ENCODE measurements around the gene GPC3. TPM values are rescaled to one million over a fixed set of nuclear protein-coding genes. Genes with fewer than 3 reads are reported as not detected.

The GPC3 gene
- total and polyA plus RNA-seq, 2 donors (not counting 3 experiments of a cell fraction or from before 2014, with no cell fraction given): not detected

DNA sequence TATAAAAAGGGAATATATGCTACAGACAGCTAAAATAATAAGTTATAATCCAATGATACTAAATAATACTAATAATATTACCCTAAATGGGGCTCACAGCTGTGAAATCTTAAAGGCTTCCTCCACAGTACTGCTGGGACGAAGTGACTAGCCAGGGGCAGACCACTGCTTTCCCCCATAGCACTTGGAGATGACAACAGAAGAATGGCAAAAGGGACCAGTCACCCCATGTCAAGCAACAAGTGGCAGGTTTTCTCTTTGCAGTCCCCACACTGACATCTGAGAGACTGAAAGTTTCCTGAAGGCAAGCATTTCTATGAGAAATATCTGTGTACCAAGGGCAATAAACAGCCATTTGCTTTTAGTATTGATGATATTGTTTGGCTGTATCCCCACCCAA lies 396.6 kb downstream of the GPC3 start:
- Histone ChIP-seq H3K27me3 (ENCODE audit: control insufficient read depth in 2 of 2, insufficient read depth in 2 of 2, low read length in 2 of 2) (no peaks in the 10 kb centered on the region), H3K4me3 (replicated peaks in 1 of 3; ENCODE audit: insufficient read depth in 1 of 3, low read depth in 1 of 3, low read length in 3 of 3) (no peak overlapping the region), H3K27ac (ENCODE audit: insufficient read depth, low read depth, low read length) (no peak overlapping the region), H3K4me1 (ENCODE audit: control insufficient read depth, extremely low read depth, insufficient read depth, low read length) (no peaks in the 10 kb centered on the region), H3K79me2 (ENCODE audit: control insufficient read depth, insufficient read depth, low read length) (no peaks in the 10 kb centered on the region), H3K9me3 (replicated peaks; ENCODE audit: control insufficient read depth, insufficient read depth, low read length) (no peaks in the 10 kb centered on the region), H3K36me3 (ENCODE audit: control insufficient read depth in 2 of 2, extremely low read depth in 1 of 2, insufficient read depth in 2 of 2, low read length in 2 of 2) (no peaks in the 10 kb centered on the region), H3K4me2 (ENCODE audit: insufficient read depth, low read length) (no peak overlapping the region), H2AFZ (ENCODE audit: low read depth, low read length) (no peak overlapping the region), H4K20me1 (replicated peaks; ENCODE audit: control insufficient read depth, extremely low read depth, insufficient read depth, low read length) (no peaks in the 10 kb centered on the region), H3K9me1 (replicated peaks; ENCODE audit: control insufficient read depth, extremely low read depth, insufficient read depth, low read length) (no peaks in the 10 kb centered on the region), H3K9ac (replicated peaks; ENCODE audit: extremely low read depth, insufficient read depth, low read length) (no peak overlapping the region)
- no peak for TF ChIP-seq JUN (IDR thresholded peaks at IDR 0.05; ENCODE audit: borderline replicate concordance, insufficient read depth, insufficient read length, low read depth)
- TF ChIP-seq POLR2AphosphoS5 (IDR thresholded peaks at IDR 0.05; ENCODE audit: insufficient read depth, low read depth, low read length): no peak
- TF ChIP-seq FOS (IDR thresholded peaks at IDR 0.05; ENCODE audit: borderline replicate concordance, insufficient read depth, low read length): no peak
- TF ChIP-seq GATA2 (IDR thresholded peaks at IDR 0.05; ENCODE audit: insufficient read depth, insufficient read length, low read depth, low read length): no peak
- no TSS peak for BruUV-seq (replicated peaks)
- FAIRE-seq (no peak), DNase-seq (ENCODE audit: low read depth, low spot score) (no peak)
- ChIA-PET CTCF (no interaction called here), POLR2A (no interaction called here)
- intact Hi-C loops (cut with micrococcal nuclease): no loop called here
- dilution Hi-C loops (cut with MboI; ENCODE audit: extremely low pct_ligation_motif_present, low sequenced_read_pairs): no loop called here

DNA sequence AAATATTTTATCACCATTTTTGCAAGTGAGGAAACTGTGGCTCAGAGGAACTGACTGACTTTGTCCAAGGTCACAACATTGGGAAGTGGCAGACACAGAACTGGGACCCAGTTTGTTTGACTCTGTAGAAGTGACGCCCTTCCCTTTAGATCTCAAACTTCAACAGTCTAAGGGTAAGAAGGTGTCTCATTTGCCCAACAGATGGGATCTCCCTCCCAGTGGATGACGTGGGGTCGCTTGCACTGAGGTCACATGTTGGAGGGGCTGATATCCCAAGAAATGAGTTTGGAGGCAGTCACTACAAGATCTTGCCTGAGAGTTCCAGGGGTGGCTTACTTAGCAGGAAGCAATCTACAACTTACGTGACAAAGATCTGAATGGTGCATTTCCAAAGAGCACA lies 397.6 kb downstream of the GPC3 start:
- FAIRE-seq: no peak
- Histone ChIP-seq H3K27ac (ENCODE audit: insufficient read depth, low read depth, low read length) (no peak overlapping the region), H3K4me3 (replicated peaks in 1 of 3; ENCODE audit: insufficient read depth in 1 of 3, low read depth in 1 of 3, low read length in 3 of 3) (no peak overlapping the region), H3K9me3 (replicated peaks; ENCODE audit: control insufficient read depth, insufficient read depth, low read length) (no peaks in the 10 kb centered on the region), H3K4me1 (ENCODE audit: control insufficient read depth, extremely low read depth, insufficient read depth, low read length) (no peaks in the 10 kb centered on the region), H3K36me3 (ENCODE audit: control insufficient read depth in 2 of 2, extremely low read depth in 1 of 2, insufficient read depth in 2 of 2, low read length in 2 of 2) (no peaks in the 10 kb centered on the region), H3K27me3 (ENCODE audit: control insufficient read depth in 2 of 2, insufficient read depth in 2 of 2, low read length in 2 of 2) (no peaks in the 10 kb centered on the region), H2AFZ (ENCODE audit: low read depth, low read length) (no peak overlapping the region), H4K20me1 (replicated peaks; ENCODE audit: control insufficient read depth, extremely low read depth, insufficient read depth, low read length) (no peaks in the 10 kb centered on the region), H3K79me2 (ENCODE audit: control insufficient read depth, insufficient read depth, low read length) (no peaks in the 10 kb centered on the region), H3K9me1 (replicated peaks; ENCODE audit: control insufficient read depth, extremely low read depth, insufficient read depth, low read length) (no peaks in the 10 kb centered on the region), H3K9ac (replicated peaks; ENCODE audit: extremely low read depth, insufficient read depth, low read length) (no peak overlapping the region), H3K4me2 (ENCODE audit: insufficient read depth, low read length) (no peak overlapping the region)
- TF ChIP-seq, protein P1, sequence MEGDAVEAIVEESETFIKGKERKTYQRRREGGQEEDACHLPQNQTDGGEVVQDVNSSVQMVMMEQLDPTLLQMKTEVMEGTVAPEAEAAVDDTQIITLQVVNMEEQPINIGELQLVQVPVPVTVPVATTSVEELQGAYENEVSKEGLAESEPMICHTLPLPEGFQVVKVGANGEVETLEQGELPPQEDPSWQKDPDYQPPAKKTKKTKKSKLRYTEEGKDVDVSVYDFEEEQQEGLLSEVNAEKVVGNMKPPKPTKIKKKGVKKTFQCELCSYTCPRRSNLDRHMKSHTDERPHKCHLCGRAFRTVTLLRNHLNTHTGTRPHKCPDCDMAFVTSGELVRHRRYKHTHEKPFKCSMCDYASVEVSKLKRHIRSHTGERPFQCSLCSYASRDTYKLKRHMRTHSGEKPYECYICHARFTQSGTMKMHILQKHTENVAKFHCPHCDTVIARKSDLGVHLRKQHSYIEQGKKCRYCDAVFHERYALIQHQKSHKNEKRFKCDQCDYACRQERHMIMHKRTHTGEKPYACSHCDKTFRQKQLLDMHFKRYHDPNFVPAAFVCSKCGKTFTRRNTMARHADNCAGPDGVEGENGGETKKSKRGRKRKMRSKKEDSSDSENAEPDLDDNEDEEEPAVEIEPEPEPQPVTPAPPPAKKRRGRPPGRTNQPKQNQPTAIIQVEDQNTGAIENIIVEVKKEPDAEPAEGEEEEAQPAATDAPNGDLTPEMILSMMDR (IDR thresholded peaks at IDR 0.05; ENCODE audit: extremely low read depth in 1 of 2, insufficient read depth in 1 of 2, low read depth in 1 of 2, low read length in 2 of 2): no peak
- TF ChIP-seq, protein P2, sequence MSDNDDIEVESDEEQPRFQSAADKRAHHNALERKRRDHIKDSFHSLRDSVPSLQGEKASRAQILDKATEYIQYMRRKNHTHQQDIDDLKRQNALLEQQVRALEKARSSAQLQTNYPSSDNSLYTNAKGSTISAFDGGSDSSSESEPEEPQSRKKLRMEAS (IDR thresholded peaks at IDR 0.05; ENCODE audit: insufficient read depth, insufficient read length): no peak
- TF ChIP-seq GATA2 (IDR thresholded peaks at IDR 0.05; ENCODE audit: insufficient read depth, insufficient read length, low read depth, low read length) (no peak), POLR2AphosphoS5 (IDR thresholded peaks at IDR 0.05; ENCODE audit: insufficient read depth, low read depth, low read length) (no peak), POLR2A (IDR thresholded peaks at IDR 0.05; ENCODE audit: low read depth, low read length) (no peak), MYC (IDR thresholded peaks at IDR 0.05; ENCODE audit: low read depth, low read length) (no peak), JUN (IDR thresholded peaks at IDR 0.05; ENCODE audit: borderline replicate concordance, insufficient read depth, insufficient read length, low read depth) (no peak), EZH2 (IDR thresholded peaks at IDR 0.05; ENCODE audit: borderline replicate concordance, low read depth, low read length, severe bottlenecking) (no peak), FOS (IDR thresholded peaks at IDR 0.05; ENCODE audit: borderline replicate concordance, insufficient read depth, low read length) (no peak)
- DNase-seq (ENCODE audit: low read depth, low spot score): no peak
- dilution Hi-C loops (cut with MboI; ENCODE audit: extremely low pct_ligation_motif_present, low sequenced_read_pairs) (no loop called here), intact Hi-C loops (cut with micrococcal nuclease) (no loop called here)
- ChIA-PET CTCF (no interaction called here), POLR2A (no interaction called here)
- BruUV-seq (replicated peaks): no TSS peak
